Mesenteric fat pad (tissue), 1 donor: ENCODE data around the gene CAST. TPM values are rescaled to one million over a fixed set of nuclear protein-coding genes. Genes with fewer than 3 reads are reported as not detected.

ENCODE experiments used
- DNase-seq: peaks from one replicate; pipeline ENCODE4 v3.0.0-alpha.2; 2020; ENCODE audit warnings: low spot score
- total RNA-seq: library from RNA; stranded (reverse); fragmentation: NEBNext Ultra II Directional; extraction: Animal tissue kit (Norgen Biotek cat#: 25700); gene quantifications from one replicate; pipeline ENCODE4 v1.2.1, GENCODE V29; 2021
- donor health status: DM: yes; HTN: yes; CAD: no.

Gene CAST
- total RNA-seq, 1 donor from 2014 or later: 299 TPM

DNA sequence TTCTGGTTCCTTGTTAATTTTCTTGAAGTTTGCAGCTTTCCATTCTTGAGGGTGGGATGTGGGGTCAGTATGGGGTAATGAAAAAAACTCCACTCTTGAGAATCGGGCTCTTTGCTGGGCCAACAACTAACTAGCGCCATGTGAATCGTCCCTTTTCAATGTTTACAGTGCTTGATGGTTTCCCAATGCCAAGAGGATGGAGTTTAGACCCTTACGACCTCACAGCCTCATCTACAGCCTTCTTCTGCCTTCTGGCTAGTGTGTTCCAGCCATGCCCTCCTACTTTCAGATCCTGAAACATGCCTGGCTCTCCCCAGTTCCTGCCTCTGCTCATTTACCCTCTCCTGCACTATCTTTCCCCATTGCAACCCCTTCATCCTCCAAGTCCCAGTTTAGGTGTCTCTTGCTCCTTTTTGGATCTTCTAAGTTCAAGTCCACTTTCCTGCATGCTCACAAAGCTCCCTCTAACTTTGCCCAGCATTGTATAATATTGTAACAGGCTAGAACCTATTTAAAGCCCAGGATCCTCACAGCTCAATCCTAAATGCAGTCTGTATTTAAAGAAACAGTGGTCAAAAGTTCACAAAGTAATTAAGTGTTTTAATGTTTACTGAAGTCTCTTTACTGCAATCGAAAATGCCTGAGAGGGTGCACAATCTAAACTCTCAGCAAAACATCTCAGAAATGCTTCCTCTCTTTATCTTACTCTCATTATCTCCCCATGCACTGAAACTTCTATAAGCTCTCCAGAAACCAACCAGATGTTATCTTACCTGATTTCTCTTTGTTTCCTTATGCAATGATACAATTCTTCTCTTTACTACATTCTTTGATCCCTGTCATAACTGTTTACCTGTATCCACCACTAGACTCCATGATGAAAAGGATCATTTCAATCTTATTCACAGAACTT, 20.6 kb upstream of the CAST start:
- DNase-seq: no peak

DNA sequence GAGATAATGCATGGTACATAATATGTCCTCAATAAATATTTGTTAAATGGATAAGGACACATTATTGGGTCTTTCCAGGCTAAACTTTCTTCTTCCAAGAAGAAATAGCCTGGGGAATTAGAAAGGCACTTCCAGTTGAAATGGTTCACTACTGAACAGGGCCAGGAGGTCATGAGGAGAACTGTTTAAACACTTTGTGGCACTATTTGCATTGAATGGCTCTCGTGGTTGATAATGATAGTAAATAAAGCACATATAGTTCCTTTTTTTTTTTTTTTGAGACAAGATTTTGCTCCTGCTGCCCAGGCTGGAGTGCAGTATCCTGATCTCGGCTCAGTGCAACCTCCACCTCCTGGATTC, 19.9 kb upstream of the CAST start:
- no peak for DNase-seq

DNA sequence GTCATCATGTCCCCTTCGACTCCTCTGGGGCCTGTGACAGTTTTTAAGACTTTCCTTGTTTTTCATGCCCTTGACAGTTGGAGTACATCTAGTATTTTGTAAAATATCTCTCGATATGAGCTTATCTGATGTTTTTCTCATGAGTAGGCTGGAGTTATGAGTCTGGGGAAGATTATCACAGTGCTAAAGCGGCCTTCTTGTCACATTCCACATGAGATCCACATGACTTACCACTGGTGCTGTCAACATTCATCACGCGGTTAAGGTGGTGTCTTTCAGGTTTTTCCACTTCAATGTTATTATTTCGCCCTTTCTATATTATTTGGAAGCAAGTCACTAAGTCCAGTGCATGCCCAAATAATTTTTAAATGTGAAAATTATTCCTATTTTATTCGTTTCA, 17.1 kb upstream of the CAST start:
- DNase-seq: no peak

DNA sequence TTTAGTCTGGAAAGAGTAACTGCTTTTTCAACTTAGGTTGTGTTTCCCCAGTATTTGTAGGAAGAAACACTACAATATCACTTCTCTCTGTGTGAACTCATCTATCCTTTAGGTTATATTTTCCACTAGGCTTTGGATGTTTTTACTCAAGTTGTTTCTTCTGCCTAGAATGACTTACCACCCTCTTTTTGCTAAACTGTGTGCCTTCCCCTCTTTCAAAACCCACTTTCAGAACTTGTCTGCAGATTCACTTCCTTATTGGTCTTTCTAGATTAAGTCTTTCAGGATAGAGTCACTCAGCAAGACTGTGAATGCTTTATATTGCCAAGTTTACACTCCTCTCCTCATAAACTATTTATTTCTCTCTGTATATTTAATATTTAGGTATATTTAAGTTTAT, 14.2 kb upstream of the CAST start:
- DNase-seq: no peak

DNA sequence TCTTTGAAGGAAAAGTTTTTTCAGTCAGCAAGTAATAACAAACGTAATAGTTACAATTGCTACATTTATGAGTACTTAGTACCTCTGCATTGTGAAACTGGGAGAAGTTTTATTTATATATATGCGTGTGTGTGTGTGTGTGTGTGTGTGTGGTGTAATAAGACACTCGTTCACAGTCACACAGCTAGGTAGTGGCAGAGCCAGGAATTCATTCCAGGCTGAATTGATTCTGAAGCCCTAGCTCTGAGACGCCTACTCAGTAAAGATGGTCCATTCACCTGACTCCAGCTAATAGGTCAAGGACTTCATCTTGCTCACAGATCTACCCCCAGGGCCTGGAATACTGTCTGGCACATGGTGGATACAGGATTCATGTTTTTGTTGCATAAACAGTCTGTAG, 13.6 kb upstream of the CAST start:
- DNase-seq: no peak

DNA sequence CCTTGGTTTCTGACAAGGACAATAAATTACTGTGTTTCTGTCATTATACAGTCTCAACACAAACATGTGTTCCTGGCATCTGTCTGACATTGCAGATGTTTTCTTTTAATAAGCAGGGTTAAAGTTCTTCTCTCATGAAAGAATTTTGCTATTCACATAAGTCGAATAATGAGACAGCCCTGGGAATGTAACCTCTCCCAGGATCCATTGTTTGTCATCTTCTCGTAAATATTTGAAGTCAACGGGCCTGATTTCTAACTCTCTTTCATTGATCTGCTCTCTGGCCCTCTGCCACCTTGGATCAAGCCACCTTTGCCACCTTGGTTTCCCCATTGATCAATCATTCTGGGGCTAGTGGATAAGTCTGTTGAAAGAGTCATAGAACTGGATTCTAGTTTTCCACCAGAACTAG, 12.9 kb upstream of the CAST start:
- DNase-seq: no peak

DNA sequence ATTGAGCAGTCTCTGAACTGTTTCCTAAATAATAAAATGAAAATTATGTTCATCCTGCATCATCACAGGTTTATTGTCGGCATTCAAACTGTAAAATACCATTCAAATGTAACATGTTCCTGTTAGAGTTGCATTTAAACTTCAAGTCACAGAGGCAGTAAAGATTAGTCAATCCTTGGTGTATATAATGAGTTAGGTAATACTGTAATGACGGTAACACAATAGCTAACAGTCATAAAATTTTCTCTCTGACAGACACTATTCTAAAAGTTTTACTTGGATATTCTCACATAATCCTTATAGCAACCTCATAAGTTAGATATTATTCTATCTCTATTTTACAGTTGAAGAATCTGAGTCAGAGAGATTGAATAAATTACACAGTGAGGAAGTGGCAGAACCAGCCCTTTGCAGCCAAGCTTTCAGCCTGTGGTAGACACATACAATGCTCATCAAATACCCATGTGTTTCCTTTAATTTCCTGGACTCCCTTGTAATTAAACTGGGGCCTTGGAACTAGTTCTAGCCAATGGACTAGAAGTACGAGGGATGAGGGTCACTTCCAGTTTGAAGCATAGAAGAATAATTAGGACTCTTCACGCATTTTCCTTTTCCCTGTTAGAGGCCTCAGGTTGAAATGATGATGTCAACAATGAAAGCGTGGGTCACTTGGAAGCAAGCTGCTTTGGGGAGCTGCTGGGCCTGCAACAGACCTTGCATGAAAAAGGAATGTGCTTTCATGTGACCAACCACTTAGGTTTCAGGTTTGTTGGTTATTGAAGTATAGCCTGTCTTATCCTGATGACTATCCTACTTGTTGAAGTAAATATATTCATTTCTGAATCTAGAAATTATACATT, 12.3 kb upstream of the CAST start:
- DNase-seq: no peak

DNA sequence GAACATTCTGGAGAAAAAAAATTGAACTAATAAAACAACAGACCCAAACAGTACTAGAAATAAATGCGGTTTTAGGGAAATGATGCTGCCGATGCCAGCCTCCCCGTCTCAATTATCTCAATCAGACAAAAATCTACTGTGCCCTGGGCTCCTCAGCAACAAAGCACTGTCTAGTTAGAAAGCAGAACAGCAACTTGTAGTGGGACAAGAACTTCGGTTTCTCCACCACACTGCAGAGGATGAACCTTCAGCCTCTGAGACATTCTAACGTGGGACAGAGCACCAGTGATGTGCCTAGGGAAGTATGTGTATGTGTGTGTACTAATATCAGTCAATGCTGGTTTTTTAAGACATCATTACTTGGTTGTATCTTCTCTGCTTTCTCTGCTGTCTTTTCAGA, 11.1 kb upstream of the CAST start:
- DNase-seq: no peak

DNA sequence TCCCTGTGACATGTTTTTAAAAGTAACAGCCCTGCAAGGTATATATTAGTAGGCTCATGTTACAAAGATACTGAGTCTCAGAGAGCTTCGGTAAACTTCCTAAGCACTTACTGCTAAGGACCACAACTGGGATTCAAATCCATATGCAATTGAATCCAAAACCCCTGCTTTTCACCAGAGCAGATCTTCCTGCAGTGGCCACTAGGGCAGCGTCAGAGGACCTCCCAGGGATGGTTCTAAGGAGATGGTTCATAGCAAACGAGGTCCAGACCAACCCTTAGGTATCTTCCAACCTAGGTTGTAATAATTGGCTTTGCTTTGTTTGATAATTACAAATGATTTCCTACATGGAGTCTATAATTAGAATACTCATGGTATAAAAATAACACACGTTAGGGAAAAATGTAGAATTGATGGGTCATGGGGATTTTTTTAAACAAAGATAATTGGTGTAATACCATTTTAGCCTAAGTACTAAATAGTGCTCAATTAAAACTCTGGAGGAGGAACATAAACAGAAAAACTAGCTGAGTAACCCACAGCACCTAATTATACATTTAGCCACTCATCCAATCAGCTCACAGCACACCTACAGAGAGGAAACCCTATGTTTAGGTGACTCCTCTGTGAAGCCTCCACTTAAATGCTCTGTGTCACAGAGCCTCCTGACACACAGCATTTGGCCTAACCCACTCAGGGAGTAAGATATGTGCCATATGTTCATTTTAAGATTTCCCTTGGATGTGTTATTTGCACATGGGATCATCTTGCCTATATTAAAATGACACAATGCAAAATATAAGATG, 10.0 kb upstream of the CAST start:
- no peak for DNase-seq

DNA sequence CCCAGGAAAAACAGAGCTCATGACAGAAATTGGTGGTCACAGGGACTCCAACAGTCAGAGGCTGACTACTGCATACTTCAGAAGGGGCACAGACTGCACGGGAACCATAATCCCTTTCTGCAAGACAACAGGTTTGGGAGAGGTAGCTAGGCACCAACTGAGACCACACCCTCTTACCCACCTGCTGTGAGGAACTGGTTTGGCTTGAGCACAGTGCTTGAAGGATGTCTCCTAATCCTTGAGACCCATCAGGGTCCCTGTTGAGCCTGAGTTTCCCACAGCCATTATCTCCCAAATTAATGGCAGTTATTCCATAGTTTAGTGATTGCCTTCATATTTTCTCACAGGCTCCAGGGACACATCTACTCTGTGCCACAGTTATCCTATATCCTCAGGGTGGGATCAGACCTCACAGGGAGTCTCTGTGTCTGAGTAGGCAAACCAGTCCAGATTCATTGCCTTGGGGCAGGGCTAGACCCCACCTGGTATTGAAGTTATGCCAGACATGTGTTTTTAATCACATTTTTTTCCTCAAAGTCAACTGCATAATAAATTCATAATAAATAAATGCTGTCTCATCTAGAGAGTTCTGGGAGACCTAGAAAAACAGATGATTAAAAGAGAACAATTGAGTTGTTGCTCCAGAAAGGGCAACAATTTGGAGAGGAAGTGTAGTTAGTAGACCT, 9.3 kb upstream of the CAST start:
- DNase-seq: no peak

DNA sequence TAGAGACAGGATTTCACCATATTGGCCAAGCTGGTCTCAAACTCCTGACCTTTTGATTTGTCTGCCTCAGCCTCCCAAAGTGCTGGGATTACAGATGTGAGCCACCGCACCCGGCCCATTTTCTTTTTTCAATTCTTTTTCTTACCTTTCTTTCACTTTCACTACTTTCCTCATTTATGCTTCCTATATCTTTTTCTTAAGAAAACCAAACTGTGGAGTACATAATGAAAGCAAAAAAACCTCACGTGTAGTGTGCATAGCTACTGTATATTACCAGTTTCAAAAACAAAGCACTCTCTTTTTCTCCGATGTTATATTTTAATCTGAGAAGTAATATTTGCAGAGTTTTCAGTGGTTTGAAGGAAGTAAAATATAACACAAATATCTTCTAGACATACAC, 8.0 kb upstream of the CAST start:
- DNase-seq: no peak

DNA sequence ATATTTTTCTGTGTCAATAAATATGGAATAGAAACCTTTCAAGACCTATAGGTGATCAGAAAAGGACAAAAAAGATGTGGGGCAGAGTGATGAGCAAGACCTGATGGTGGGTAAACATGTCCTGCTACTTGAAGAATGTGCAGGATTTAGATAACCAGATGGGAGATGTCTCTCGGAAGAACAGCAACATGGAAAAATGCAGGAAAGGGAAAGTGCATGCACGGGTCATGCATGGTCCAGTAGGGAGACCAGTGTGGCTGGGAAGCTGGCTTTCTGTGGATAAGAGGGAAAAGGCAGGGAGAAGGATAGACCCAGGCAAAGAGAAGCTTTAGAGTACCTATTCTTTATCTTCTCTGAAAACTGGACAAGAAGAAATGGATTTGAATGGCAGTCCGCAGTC, 7.1 kb upstream of the CAST start:
- DNase-seq: no peak

DNA sequence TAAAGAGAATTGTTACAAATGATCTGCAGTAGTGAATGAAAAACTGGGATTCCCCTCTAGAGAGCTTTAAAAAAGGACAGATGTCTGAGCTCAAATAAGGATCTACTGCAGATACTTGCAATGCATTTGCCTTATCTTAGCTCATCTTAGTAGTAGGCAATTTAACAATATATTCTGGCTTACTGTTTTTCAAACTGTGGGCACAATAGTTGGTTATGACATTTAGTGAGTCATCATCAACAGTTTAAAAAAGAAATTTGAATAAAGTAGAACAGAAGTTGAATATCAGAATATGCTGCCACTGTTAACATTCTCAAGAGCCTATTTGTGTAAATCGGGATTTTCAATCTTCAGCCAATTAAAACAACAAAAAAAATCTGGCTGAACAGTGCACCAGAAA, 6.7 kb upstream of the CAST start:
- no peak for DNase-seq

DNA sequence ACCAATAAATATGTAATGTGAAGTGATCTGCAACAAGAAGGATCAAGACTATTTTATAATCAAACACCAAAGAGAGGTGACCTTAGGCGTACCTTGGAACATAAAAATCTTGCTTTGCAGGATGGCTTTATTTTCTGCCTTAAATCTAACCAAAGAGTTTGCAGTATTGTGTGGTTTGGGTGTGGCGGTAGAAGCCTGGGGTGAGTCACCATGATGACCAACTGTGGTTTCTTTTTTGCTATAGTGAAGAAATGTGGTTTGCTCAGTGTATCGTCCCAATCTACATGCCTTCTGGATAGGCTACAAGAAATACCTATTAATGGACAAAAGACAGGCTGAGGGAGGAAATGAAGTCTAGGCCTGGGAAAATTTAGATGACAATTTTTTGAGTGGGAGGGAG, 5.1 kb upstream of the CAST start:
- DNase-seq: no peak

DNA sequence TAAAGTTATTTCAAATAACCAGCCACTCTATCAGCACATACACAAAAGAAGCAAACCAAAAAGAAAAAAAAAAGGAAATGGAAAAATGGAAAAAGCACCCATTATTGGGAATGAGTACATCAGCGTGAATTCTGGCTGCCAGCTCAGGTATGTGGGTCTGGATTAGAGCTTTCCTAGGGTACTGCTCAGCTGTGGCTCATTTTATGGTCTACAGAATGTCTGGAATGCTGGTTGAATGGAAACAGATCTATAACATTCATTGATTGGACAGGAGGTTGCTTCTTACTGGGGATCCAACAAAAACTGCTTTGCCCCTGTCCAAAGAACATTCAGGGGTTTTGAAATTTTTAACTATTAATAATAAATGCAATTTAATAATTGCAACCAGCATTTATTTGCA, 3.9 kb upstream of the CAST start:
- DNase-seq: no peak

DNA sequence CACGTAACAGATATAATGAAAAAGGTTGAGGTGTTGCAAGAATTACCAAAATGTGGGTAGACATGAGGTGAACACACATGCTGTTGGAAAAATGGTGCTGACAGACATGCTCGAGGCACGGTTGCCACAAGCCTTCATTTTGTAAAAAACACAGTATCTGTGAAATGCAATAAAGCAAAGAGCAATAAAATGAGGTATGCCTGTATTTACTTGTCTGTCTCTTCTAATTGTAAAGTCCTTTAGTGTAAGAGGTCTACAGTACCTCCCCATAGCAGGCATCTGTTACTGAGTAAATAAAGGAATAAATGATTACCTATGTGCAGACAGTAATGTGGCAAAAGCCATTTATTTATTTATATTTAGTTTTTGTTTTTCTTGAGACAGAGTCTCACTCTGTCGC, 3.0 kb upstream of the CAST start:
- DNase-seq: no peak

DNA sequence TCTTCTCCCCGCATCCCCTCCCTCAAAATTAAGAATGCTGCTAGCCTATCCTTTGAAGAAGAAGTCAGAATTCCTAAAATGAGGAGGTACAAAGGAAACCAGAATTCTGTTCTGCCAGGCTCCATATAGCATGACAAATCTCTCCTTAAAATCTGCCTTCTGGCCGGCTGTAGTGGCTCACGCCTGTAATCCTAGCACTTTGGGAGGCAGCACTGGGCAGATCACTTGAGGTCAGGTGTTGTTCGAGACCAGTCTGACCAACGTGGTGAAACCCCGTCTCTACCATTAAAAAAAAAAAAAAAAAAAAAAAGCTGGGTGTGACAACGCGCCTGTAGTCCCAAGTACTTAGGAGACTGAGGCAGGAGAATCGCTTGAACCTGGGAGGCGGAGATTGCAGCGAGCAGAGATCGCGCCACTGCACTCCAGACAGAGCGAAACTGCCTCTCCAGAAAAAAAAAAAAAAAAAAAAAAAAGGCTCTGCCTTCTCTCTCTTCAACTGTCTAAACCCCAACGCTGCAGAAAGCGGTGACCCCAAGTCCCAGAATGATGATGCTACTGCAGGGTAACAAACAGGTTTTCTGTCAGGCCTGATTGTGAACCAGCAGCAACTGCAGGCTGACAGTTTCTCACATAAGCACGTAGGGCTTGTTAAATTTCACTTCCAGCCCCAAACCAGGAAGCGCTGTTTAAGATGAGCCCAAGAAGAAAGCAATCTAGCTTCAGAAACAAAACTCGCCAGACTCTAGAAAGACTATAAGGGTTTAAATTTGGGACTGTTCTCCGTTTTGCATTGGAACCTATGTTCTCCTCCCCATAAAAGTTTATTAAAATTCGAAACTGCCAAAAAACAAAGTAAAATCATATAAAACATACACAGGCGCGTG, 963 bp upstream of the CAST start:
- no peak for DNase-seq

DNA sequence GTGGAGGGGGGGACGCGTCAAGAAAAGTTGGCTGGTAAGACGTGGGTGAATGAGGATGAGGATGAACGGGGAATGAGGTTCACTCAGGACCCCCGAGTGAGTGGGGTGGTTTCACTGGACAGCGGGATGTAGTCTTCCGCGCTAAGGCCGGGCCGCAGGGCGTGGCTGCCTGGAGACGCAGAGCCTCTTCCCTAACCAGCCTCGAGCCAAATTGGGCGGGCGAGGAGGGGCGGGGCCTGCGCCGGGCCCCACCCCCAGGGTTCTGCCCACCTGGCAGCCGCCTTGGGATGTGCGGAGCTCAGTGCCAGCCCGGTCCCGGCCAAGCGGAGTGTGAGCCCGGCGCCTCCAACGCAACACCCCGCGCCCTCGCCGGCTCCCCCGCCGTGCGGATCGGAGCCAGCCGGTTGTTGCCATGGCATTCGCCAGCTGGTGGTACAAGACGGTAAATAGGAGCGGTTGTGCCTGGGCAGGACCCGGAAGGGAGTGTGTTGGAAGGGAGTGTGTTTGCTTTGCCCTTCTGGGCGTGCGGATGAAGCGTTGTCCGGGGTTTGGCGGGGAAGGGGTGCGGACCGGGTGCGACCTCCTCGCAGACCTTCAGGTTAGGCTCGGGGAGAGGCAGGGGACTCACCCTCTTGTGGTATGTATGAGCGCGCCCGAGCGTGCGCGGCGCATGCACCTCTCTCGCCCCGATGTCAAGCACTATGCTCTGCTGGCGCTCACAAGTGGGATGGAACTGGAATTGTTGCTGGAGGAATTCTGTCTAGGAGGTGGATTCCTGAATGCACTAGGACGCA, 746 bp downstream of the CAST start:
- DNase-seq: peak; percentile 98

DNA sequence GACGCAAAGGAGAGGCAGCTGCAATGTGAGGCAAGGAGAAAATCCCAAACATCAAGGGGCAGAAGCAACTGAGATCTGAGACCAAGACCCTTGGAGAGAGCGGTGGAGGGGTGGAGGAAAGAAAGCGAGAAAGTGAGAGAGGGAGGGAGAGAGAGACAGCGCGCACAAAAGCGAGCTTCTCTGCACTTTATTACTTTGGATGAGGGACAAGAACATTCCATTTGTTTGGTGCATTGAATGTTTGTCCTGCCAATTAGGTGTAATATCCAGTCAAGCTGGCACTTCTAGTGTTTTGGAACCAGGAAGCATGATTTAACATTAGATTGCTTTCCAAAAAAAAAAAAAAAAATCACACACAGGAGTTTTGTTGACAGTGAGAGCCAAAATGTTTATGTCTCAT, 1.4 kb downstream of the CAST start:
- no peak for DNase-seq
